ENCODE measurements around the gene KRT85.
"Not testable (repeated sequence)": the region's sequence is repeated elsewhere in the genome, so short reads cannot be mapped to it uniquely, and the experiment has no call there.

The KRT85 gene

DNA sequence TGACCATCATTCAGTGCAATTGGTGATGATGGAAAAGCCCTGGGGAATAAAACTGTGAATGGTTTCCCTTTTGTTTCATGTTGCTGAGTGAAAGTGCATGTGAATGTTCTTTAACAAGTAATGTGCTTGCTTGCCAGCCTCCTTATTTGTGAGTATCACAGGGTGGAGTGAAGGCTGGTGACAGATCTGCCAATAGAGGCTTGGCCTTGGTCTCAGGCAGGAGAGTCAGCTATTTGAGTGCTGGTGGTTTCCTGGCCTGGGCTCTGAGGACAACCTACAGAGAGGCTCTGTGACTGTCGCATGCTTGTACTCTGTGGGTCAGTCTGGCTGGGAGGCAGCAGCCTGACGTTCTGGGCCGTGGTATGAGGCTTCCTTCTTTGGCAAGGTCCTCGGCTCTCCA lies 20.7 kb downstream of the KRT85 start:
- no peak for DNase-seq

DNA sequence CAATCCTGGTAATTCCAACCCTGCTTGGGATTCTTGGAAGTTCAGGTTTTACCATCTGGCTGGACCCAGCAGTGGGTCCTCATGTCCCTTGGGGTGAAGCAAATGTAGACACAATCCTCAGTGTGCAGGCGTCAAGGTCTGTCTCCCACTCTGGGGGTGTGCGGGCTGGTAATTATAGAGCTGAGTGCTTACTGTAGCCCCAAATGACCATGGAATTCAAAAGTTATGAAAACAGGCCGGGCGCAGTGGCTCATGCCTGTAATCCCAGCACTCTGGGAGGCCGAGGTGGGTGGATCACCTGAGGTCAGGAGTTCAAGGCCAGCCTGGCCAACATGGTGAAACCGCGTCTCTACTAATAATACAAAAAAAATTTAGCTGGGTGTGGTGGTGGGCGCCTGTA lies 22.2 kb downstream of the KRT85 start:
- DNase-seq, result not testable (repeated sequence)

DNA sequence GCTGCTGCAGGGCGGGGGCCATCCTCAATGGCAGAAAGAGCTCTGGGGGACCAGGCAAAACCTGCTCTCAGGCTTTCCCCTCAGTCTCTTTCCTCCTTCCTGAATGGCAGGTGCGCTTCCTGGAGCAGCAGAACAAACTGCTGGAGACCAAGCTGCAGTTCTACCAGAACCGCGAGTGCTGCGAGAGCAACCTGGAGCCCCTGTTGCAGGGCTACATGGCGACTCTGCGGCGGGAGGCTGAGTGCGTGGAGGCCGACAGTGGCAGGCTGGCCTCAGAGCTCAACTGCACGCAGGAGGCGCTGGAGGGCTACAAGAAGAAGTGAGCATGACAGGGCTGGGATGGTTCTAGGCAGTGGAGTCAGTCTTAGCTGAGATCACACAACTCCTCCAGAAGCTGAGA lies 23.2 kb downstream of the KRT85 start:
- DNase-seq, result no peak

GRCh38 chr12:52343550-52343949 lies 23.7 kb downstream of the KRT85 start:
- DNase-seq, result no peak

DNA sequence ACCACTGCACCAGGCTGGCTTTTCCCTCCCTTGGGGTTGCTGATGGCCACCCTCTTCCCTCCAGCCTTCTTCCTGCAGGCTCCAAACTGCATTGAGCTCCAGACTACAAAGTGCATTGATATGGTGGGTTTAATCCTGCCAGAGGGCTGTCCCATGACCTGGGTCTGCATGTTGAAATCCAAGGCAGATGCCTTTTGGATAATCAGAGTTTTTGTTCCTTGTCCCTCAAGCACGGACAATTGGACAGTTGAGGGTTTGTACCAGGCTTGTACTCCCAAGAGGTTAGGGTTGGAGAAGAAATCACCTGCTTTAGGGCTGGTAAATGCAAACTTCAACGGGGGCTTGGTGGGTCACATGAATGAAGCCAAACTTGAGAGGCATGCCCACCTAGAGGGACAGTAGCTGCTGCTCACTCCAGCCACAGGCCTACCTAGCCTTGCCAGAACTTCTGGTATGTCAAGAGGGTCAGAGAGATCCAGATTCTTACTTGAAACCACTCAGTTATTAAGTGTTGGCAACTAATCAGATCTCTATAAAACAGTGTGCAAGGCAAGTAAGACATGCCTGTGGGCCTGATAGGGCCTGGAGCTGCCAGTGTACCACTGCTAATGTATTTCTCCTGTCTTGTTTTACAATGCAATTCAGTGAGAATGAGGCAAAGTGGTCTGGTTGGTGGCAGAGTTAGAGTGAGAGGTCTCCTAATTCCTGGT lies 24.3 kb downstream of the KRT85 start:
- DNase-seq, result no peak

GRCh38 chr12:52341066-52341580 lies 26.2 kb downstream of the KRT85 start:
- no peak for DNase-seq

DNA sequence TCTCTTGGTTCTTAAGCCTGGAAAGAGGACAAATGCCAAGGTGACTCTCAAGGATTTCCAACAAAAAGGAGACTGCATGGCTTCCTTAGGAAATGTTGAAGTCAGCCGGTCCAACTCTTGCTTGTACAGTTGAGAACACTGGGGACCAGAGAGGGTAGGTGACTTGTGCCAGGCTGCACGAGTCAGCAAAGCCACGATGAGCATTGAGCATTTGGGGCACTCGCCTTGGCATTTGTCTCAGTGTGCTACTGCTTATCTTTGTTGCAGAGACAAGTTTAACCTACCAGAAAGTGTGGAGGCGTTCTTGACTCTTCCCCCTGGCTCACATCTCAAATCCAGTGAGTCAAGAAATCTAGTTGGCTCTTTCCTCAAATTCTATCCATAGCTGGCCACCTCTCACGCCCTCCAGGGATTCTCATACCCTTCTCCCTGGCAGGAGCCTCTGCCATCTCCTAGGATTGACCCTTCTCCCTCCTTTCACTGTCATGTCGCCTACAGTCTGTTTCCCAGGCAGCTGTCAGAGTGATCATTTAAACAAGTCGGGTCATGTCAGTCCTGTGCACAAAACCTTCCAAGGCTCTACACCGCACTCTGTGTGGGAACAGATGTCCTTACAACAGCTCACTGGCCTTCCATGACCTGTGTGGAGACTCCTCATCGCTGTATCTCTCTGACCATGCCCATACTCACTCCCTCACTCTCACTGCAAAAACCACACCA lies 28.9 kb downstream of the KRT85 start:
- no peak for DNase-seq

GRCh38 chr12:52337054-52337453 lies 30.2 kb downstream of the KRT85 start:
- no peak for DNase-seq

GRCh38 chr12:52336641-52337040 lies 30.6 kb downstream of the KRT85 start:
- DNase-seq, result no peak

DNA sequence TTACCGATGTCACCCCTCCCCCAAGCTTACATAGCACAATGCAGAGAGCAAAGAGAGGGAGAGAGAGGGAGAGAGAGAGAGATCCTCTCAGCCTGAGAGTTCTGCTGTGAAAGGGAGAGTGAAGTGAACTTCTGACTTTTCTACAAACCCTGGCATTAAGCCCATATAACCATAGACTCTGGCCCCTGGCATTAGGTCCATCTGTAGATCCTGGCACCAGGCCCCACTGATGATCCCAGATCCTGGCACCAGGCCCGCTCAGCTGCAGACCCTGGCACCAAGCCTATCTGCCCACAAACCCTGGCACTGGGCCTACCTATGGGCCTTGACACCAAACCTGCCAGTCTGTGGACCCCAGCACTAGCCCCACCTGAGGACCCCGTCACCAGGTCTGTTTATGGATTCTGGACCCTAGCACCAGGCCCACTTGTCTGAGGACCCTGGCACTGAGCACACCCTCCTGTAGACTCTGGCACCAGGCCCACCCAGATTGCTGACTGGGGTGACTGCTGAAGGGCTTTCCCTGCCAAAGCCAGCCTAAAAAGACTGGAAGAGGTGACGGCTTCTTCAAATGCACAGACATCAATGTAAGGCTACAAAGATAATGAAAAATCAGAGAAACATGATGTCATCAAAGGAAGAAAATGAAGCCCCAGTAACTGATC lies 31.6 kb downstream of the KRT85 start:
- DNase-seq, result no peak

DNA sequence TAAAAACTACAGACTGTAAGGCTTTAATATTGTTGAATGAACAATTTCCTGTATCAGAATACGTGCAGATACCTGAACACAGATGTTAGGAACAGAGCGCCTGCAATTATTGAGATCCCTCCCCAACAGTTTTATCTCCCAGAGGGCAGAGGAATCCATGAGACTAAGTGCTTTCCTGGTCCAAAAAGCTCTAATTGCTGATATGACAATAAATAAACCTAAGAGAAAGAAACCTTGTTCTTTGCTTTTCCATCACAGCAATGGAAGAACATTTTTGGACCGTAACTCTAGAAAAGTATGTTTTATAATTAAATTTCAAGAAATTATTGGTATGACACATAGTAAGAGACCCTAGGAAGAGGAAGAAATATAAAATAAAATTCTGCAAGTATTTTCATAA lies 33.1 kb downstream of the KRT85 start:
- no peak for DNase-seq

DNA sequence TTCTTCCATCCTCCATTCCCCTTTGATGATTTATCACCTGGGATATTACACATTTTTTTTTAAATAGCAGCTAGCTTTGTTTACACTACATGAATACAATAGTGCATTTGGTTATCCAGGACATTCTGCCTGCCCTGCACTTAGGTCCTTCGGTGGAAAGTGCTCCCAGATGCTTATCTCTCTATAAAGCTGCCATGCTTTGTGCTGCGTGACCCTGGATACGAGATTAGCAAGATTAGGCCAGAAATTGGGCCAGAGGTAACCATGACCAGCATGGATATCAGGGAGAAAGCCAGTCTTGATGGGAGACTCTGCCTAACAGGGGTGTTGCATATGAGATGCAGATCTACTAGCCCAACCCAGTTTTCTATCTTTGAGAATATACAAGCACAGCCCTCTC lies 34.0 kb downstream of the KRT85 start:
- no peak for DNase-seq

GRCh38 chr12:52332381-52332780 lies 34.9 kb downstream of the KRT85 start:
- no peak for DNase-seq

GRCh38 chr12:52331833-52332232 lies 35.4 kb downstream of the KRT85 start:
- DNase-seq, result no peak

- no peak for DNase-seq
Measured at GRCh38 chr12:52331039-52331438, 36.2 kb downstream of the KRT85 start.

DNA sequence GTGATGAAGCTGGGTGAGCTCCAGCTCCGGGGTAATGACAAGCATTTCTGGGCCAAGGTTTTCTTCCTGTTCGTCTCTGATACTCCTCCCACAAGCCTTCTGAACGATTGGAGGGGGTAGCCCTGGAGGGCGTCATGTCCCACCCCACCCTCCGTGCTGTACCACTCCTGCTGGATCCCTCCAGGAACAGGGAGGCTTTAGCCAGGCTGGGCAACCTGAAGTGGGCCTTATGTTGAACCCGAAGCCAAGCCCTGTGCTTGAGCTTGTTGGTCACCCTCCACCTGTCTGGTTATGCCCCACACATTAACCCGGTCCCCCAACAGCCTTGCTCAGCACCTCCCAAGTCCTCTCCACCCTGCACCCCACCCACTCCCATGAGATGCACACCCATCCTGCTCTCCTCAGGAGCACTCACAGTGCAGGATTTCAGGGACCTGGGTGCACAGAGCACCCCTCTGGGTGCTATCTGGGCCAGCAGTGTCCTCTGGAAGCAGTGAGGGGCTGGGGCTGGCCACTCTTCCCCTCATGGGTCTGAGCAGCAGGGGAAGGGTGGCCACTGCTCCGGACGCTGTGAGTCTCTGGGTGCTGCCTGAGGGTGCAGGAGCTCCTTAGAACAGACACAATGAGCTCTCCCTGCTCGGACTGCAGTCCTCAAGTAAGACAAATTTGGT lies 39.3 kb downstream of the KRT85 start:
- no peak for DNase-seq

- DNase-seq, result peak; percentile 76
Measured at GRCh38 chr12:52327052-52327829, 40.0 kb downstream of the KRT85 start.

DNA sequence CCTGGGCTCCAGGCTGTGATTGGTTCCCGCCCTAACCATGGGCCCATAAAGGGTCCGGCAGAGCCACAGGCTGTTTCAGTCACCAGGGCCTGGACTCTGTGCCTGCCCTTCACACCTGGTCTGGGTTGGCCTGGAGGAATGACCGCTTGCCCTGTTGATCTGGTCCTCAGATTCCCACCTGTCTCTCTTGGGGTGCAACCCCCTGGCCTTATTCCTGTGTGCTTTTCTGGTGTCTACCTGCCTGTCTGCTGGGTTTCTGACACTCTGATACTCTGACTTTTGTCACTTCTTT lies 43.2 kb downstream of the KRT85 start:
- DNase-seq, result no peak

GRCh38 chr12:52323416-52324152 lies 43.7 kb downstream of the KRT85 start:
- DNase-seq, result no peak

DNA sequence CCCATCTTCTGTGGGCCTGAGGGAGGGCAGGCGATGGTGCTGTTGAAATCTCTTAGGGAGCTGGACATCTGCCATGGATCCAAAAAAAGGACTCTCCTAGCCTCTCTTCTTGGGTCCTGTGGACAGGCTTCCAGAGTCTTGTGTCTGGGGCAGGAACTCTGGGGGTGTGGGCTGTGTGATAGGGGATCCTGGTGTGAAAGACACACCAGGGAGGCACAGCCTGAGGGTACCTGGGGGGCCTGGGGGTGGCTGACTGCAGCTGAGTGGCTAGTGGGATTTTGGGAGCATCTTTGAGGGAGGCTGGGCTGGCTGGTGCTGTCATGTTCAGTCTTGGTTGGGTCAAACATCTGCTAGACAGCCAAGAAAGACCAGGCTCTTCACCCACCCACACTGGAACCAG lies 44.3 kb downstream of the KRT85 start:
- DNase-seq, result no peak

- no peak for DNase-seq
Measured at GRCh38 chr12:52322069-52322468, 45.2 kb downstream of the KRT85 start.

GRCh38 chr12:52321418-52321817 lies 45.9 kb downstream of the KRT85 start:
- no peak for DNase-seq

Measured in amniotic stem cell (primary cell).